Mesodermal cell (in vitro differentiated cells): ENCODE measurements around the gene STXBP6. TPM values are rescaled to one million over a fixed set of nuclear protein-coding genes. Genes with fewer than 3 reads are reported as not detected.
A peak's percentile ranks its signal among the peaks of the same experiment; 100 is the strongest.

ENCODE experiments used
- H3K27ac ChIP-seq: 2 replicates; pipeline ENCODE4 v1.7.0; 2013; ENCODE audit warnings: mild to moderate bottlenecking, low read depth, low read length, moderate library complexity; ENCODE audit not compliant: severe bottlenecking
- H3K36me3 ChIP-seq: 2 replicates; pipeline ENCODE4 v1.7.1; 2013; ENCODE audit warnings: mild to moderate bottlenecking, low read length, moderate library complexity; ENCODE audit not compliant: control insufficient read depth, insufficient read depth
- H3K4me1 ChIP-seq: one replicate; pipeline ENCODE4 v1.7.1; 2013; ENCODE audit warnings: mild to moderate bottlenecking, low read length; ENCODE audit not compliant: insufficient read depth, control insufficient read depth, poor library complexity, severe bottlenecking
- H3K4me3 ChIP-seq: 2 replicates; pipeline ENCODE4 v1.7.0; 2013; ENCODE audit warnings: low read length, control low read depth, mild to moderate bottlenecking; ENCODE audit not compliant: insufficient read depth, poor library complexity, severe bottlenecking; ENCODE audit errors: extremely low read depth
- H3K9me3 ChIP-seq: 2 replicates; pipeline ENCODE4 v1.7.1; 2013; ENCODE audit warnings: mild to moderate bottlenecking, low read length, moderate library complexity; ENCODE audit not compliant: control insufficient read depth
- WGBS, 2 experiments: methylation state at CpG; one replicate each; pipeline ENCODE4 v1.1.5; 2013; ENCODE audit warnings: missing lambda C conversion rate in 2 of 2; ENCODE audit not compliant: insufficient coverage in 2 of 2; 5-methylcytosine and 5-hydroxymethylcytosine counted together
- polyA plus RNA-seq, 2 experiments: library from polyadenylated mRNA; stranded (reverse); fragments of 50-300 nt; gene quantifications; one replicate each; pipeline ENCODE4 v1.2.3, GENCODE V29; 2013

STXBP6 gene
- 6.3 TPM for polyA plus RNA-seq (2013, experiment 1 of 2)
- polyA plus RNA-seq (2013, experiment 2 of 2), result 10.6 TPM

GRCh38 chr14:25049568-25050268 is at the start of gene STXBP6:
Gene STXBP6, minus strand, starts transcription at chr14:25050147. Its CDS starts 75,329 bp downstream, at chr14:24974818.
- WGBS, 2 experiments, result 0 to 1% methylated on average over 32 to 47 of the region's 82 CpGs
- Histone ChIP-seq H3K4me1 (peaks cover 6% of the 10 kb centered on the region), H3K36me3 (no peaks in the 10 kb centered on the region), H3K4me3 (peak within 1 kb of the TSS; percentile 56), H3K9me3 (no peaks in the 10 kb centered on the region), H3K27ac (no peak within 1 kb of the TSS)

- Histone ChIP-seq H3K27ac (no peak overlapping the region), H3K4me1 (peaks cover 6% of the 10 kb centered on the region), H3K9me3 (no peaks in the 10 kb centered on the region), H3K4me3 (no peak overlapping the region), H3K36me3 (no peaks in the 10 kb centered on the region)
- 73 to 100% methylated on average over 1 to 2 of the region's 2 CpGs for WGBS, 2 experiments
These were observed 47.2 kb upstream of the STXBP6 start for GRCh38 chr14:25097120-25097519.

GRCh38 chr14:25095736-25096437 is 45.9 kb upstream of the STXBP6 start:
- Histone ChIP-seq H3K36me3 (no peaks in the 10 kb centered on the region), H3K4me1 (peaks cover 6% of the 10 kb centered on the region), H3K27ac (no peak overlapping the region), H3K4me3 (no peak overlapping the region), H3K9me3 (no peaks in the 10 kb centered on the region)
- 73 to 85% methylated on average over 3 to 5 of the region's 5 CpGs for WGBS, 2 experiments

- Histone ChIP-seq H3K9me3 (no peaks in the 10 kb centered on the region), H3K27ac (no peak overlapping the region), H3K4me3 (no peak overlapping the region), H3K36me3 (no peaks in the 10 kb centered on the region), H3K4me1 (peaks cover 6% of the 10 kb centered on the region)
- 72 to 77% methylated on average over 8 of the region's 9 CpGs for WGBS, 2 experiments
These were observed 44.4 kb upstream of the STXBP6 start for GRCh38 chr14:25094171-25094907.

- Histone ChIP-seq H3K9me3 (no peaks in the 10 kb centered on the region), H3K27ac (no peak overlapping the region)
These were observed 42.4 kb upstream of the STXBP6 start for GRCh38 chr14:25092258-25092740.

GRCh38 chr14:25090716-25091454 is 40.9 kb upstream of the STXBP6 start:
- H3K4me1 ChIP-seq, result peaks cover 6% of the 10 kb centered on the region
- H3K4me3 ChIP-seq, result no peak overlapping the region
- H3K36me3 ChIP-seq, result no peaks in the 10 kb centered on the region
- H3K27ac ChIP-seq, result peak overlapping the region; percentile 55
- no peaks in the 10 kb centered on the region for H3K9me3 ChIP-seq
- WGBS, 2 experiments, result 80 to 100% methylated on average over 1 of the region's 3 CpGs

More at GRCh38 chr14:25092258-25092740, 42.4 kb upstream of the STXBP6 start:
- Histone ChIP-seq H3K4me3 (no peak overlapping the region), H3K4me1 (peaks cover 6% of the 10 kb centered on the region), H3K36me3 (no peaks in the 10 kb centered on the region)
- WGBS, 2 experiments, result 88 to 100% methylated on average over 2 to 3 of the region's 4 CpGs

- Histone ChIP-seq H3K4me1 (peaks cover 6% of the 10 kb centered on the region), H3K27ac (no peak overlapping the region), H3K36me3 (no peaks in the 10 kb centered on the region), H3K9me3 (no peaks in the 10 kb centered on the region), H3K4me3 (no peak overlapping the region)
- 100% methylated on average over 1 to 2 of the region's 2 CpGs for WGBS, 2 experiments
These were observed 40.3 kb upstream of the STXBP6 start for GRCh38 chr14:25090256-25090655.

GRCh38 chr14:25089496-25089895 is 39.5 kb upstream of the STXBP6 start:
- Histone ChIP-seq H3K4me1 (peaks cover 6% of the 10 kb centered on the region), H3K27ac (no peak overlapping the region), H3K4me3 (no peak overlapping the region), H3K36me3 (no peaks in the 10 kb centered on the region), H3K9me3 (no peaks in the 10 kb centered on the region)
- no CpG with 5 or more reads among the region's 1 CpG for WGBS, 2 experiments

GRCh38 chr14:25086821-25087396 is 37.0 kb upstream of the STXBP6 start:
- no peak overlapping the region for H3K27ac ChIP-seq
- H3K9me3 ChIP-seq, result no peaks in the 10 kb centered on the region
- H3K4me3 ChIP-seq, result no peak overlapping the region
- no peaks in the 10 kb centered on the region for H3K36me3 ChIP-seq
- WGBS, 2 experiments, result no CpG with 5 or more reads among the region's 2 CpGs
- no peaks in the 10 kb centered on the region for H3K4me1 ChIP-seq

GRCh38 chr14:25086081-25086480 is 36.1 kb upstream of the STXBP6 start:
- H3K4me1 ChIP-seq, result no peaks in the 10 kb centered on the region
- no peaks in the 10 kb centered on the region for H3K9me3 ChIP-seq
- H3K4me3 ChIP-seq, result no peak overlapping the region
- no peaks in the 10 kb centered on the region for H3K36me3 ChIP-seq
- WGBS, 2 experiments, result 84 to 95% methylated on average over 5 of the region's 6 CpGs
- no peak overlapping the region for H3K27ac ChIP-seq
